IMR-90 (cell line): ENCODE measurements around the gene ZFHX3. TPM values are rescaled to one million over a fixed set of nuclear protein-coding genes. Genes with fewer than 3 reads are reported as not detected.

ENCODE experiments used
- ATAC-seq: fragments of 200-7000 bp; cut with Tn5 transposase; 2 replicates; pipeline ENCODE4 v1.9.1; 2020; ENCODE audit warnings: low read depth, mild to moderate bottlenecking, moderate library complexity
- BruUV-seq: library from RNA; stranded (reverse); fragments of 400-500 nt; replicated peaks from 2 replicates; lab custom pipeline; 2021; lab: Mats Ljungman, UMichigan
- CTCF ChIA-PET: fragments of 300-600 bp; formaldehyde crosslinking; extraction: SDS; loops from one replicate; lab custom pipeline; 2021; ENCODE audit warnings: antibody characterized with exemption; lab: Yijun Ruan, JAX
- POLR2A ChIA-PET: fragments of 300-600 bp; sonication (Branson Sonifier 250); formaldehyde crosslinking; loops from one replicate; lab custom pipeline; 2022; ENCODE audit warnings: antibody characterized with exemption; ENCODE audit not compliant: unreplicated experiment; lab: Charles Lee
- DNase-seq: peaks from one replicate; pipeline ENCODE4 v3.0.0; 2013
- H2AFZ ChIP-seq: replicated peaks from 2 replicates; pipeline ENCODE3; 2013; ENCODE audit warnings: low read length, mild to moderate bottlenecking; ENCODE audit not compliant: poor library complexity
- H2AK5ac ChIP-seq: 2 replicates; pipeline ENCODE4 v1.6.1; 2013; ENCODE audit warnings: low read depth, low read length, inconsistent platforms
- H2AK9ac ChIP-seq: replicated peaks from 2 replicates; pipeline ENCODE3; 2013; ENCODE audit warnings: mild to moderate bottlenecking, low read depth, low read length, moderate library complexity; ENCODE audit not compliant: poor library complexity
- H2BK120ac ChIP-seq: 2 replicates; pipeline ENCODE4 v1.6.1; 2013; ENCODE audit warnings: low read depth, low read length, inconsistent platforms
- H2BK15ac ChIP-seq: 3 replicates; pipeline ENCODE4 v1.6.1; 2013; ENCODE audit warnings: low read depth, low read length, inconsistent platforms
- H2BK20ac ChIP-seq: 2 replicates; pipeline ENCODE4 v1.6.1; 2013; ENCODE audit warnings: low read depth, mild to moderate bottlenecking, inconsistent platforms, low read length, moderate library complexity
- H2BK5ac ChIP-seq: 2 replicates; pipeline ENCODE4 v1.6.1; 2013; ENCODE audit warnings: mild to moderate bottlenecking, low read depth, low read length, inconsistent platforms; ENCODE audit not compliant: poor library complexity, severe bottlenecking
- H3K14ac ChIP-seq: replicated peaks from 2 replicates; pipeline ENCODE4 v1.6.1; 2013; ENCODE audit warnings: low read depth, low read length, inconsistent platforms
- H3K18ac ChIP-seq: 2 replicates; pipeline ENCODE4 v1.6.1; 2013; ENCODE audit warnings: low read depth, low read length, control low read depth
- H3K23ac ChIP-seq: 2 replicates; pipeline ENCODE4 v1.6.1; 2013; ENCODE audit warnings: low read depth, low read length, inconsistent platforms
- H3K27ac ChIP-seq: 2 replicates; pipeline ENCODE4 v1.5.1; 2013; ENCODE audit warnings: mild to moderate bottlenecking, control low read depth, low read length; ENCODE audit not compliant: insufficient read depth
- H3K27me3 ChIP-seq: 2 replicates; pipeline ENCODE4 v1.6.1; 2013; ENCODE audit warnings: low read length; ENCODE audit not compliant: control insufficient read depth, insufficient read depth
- H3K36me3 ChIP-seq: 2 replicates; pipeline ENCODE4 v1.6.1; 2013; ENCODE audit warnings: low read length, mixed read lengths; ENCODE audit not compliant: control insufficient read depth, insufficient read depth
- H3K4ac ChIP-seq: 2 replicates; pipeline ENCODE4 v1.6.1; 2013; ENCODE audit warnings: low read depth, low read length, inconsistent platforms
- H3K4me1 ChIP-seq: 2 replicates; pipeline ENCODE4 v1.6.1; 2013; ENCODE audit warnings: low read length, mixed read lengths; ENCODE audit not compliant: control insufficient read depth, insufficient read depth
- H3K4me2 ChIP-seq: 2 replicates; pipeline ENCODE4 v1.6.1; 2013; ENCODE audit warnings: low read depth, mild to moderate bottlenecking, control low read depth, low read length, moderate library complexity
- H3K4me3 ChIP-seq: 2 replicates; pipeline ENCODE4 v1.5.1; 2013; ENCODE audit warnings: low read depth, mild to moderate bottlenecking, control low read depth, low read length, moderate library complexity; ENCODE audit not compliant: insufficient read depth
- H3K56ac ChIP-seq: 2 replicates; pipeline ENCODE4 v1.6.1; 2013; ENCODE audit warnings: low read length, inconsistent platforms; ENCODE audit not compliant: insufficient read depth; ENCODE audit errors: extremely low read depth
- H3K79me1 ChIP-seq, 2 experiments: 2 replicates each; pipeline ENCODE4 v1.6.1; 2013; ENCODE audit warnings: low read length in 2 of 2, inconsistent platforms in 1 of 2, low read depth in 1 of 2
- H3K9ac ChIP-seq: 2 replicates; pipeline ENCODE4 v1.6.1; 2013; ENCODE audit warnings: low read depth, low read length, control low read depth
- H3K9me1 ChIP-seq: 2 replicates; pipeline ENCODE4 v1.6.1; 2013; ENCODE audit warnings: low read length, inconsistent platforms; ENCODE audit not compliant: insufficient read depth
- H3K9me3 ChIP-seq: 2 replicates; pipeline ENCODE4 v1.6.1; 2013; ENCODE audit warnings: low read length; ENCODE audit not compliant: control insufficient read depth, insufficient read depth
- H4K20me1 ChIP-seq: 2 replicates; pipeline ENCODE4 v1.6.1; 2013; ENCODE audit warnings: low read length, inconsistent platforms; ENCODE audit not compliant: insufficient read depth
- H4K5ac ChIP-seq: 2 replicates; pipeline ENCODE4 v1.6.1; 2013; ENCODE audit warnings: mild to moderate bottlenecking, low read depth, low read length, control low read depth
- H4K8ac ChIP-seq, 2 experiments: 2 replicates each; pipeline ENCODE4 v1.6.1; 2013; ENCODE audit warnings: low read depth in 2 of 2, low read length in 2 of 2, control low read depth in 1 of 2, inconsistent platforms in 1 of 2
- H4K91ac ChIP-seq: 2 replicates; pipeline ENCODE4 v1.6.1; 2013; ENCODE audit warnings: low read depth, low read length, inconsistent platforms; ENCODE audit not compliant: insufficient read depth
- FOS ChIP-seq: fragments of 150-350 bp; IDR thresholded peaks from 2 replicates; pipeline ENCODE4 v1.6.1; 2016; ENCODE audit warnings: low read depth, low read length
- MAFK ChIP-seq: IDR thresholded peaks from 2 replicates; pipeline ENCODE4 v1.6.1; 2012; ENCODE audit warnings: low read depth, low read length, improper control_type of control experiment
- POLR2A ChIP-seq: IDR thresholded peaks from 2 replicates; pipeline ENCODE4 v1.6.1; 2012; ENCODE audit warnings: mild to moderate bottlenecking, low read depth, low read length
- WGBS, 2 experiments: methylation state at CpG; one replicate each; pipeline versions ENCODE4 v1.1.5 to v1.1.7; 2013; ENCODE audit warnings: missing lambda C conversion rate in 2 of 2; ENCODE audit not compliant: insufficient read length in 1 of 2; ENCODE audit errors: extremely low coverage in 2 of 2; 5-methylcytosine and 5-hydroxymethylcytosine counted together
- dilution Hi-C: fragments of 300-500 bp; cut with HindIII; formaldehyde crosslinking; loops from one replicate; pipeline ENCODE4 v1.14.3; 2018; ENCODE audit warnings: low sequenced_read_pairs; ENCODE audit not compliant: unreplicated experiment
- in situ Hi-C: fragments of 300-500 bp; cut with MboI; formaldehyde crosslinking; loops from 3 replicates; pipeline ENCODE4 v1.14.3; 2019; ENCODE audit warnings: low sequenced_read_pairs, inconsistent platforms, mixed read lengths
- intact Hi-C: fragments of 100-400 bp; cut with micrococcal nuclease; formaldehyde crosslinking; loops from 2 replicates; pipeline ENCODE4 v1.10.0; 2022
- polyA plus RNA-seq, 3 experiments: library from polyadenylated mRNA; depleted of rRNA; stranded (reverse); fragments of >200 nt; gene quantifications; 2 replicates each; pipeline ENCODE4 v1.2.3, GENCODE V29; 2012; ENCODE audit warnings: low replicate concordance in 1 of 3
- total RNA-seq: library from RNA; depleted of rRNA; stranded (reverse); fragments of >200 nt; gene quantifications from 2 replicates; pipeline ENCODE4 v1.2.3, GENCODE V29; 2012

The ZFHX3 gene
- total and polyA plus RNA-seq, 2 of the 4 experiments (the other 2 are of a cell fraction): 1.4 to 1.7 TPM

DNA sequence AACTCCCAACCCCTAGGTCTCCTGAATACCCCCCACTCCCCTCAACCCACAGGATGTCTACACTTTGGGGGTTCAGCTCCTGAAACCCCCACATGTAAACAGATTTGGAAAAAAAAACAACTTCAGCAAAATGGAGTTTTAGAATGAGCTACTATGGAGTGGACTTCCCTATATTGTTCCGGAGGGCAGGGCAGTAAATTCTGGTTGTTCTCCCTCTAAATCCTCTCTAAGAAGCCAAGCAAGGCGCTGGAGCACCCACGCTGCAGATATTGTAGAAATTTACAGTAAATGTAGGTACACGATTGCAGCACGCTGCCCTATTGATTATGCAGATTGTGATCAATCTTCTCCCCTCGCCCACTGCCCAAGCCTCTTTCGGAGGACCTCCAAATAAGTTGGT lies 8.5 kb upstream of the ZFHX3 start:
- Histone ChIP-seq H4K8ac (peak overlapping the region; percentile 27 to 80; a peak in 3 of 4 replicates), H3K36me3 (no peaks in the 10 kb centered on the region), H2AK5ac (peak overlapping the region; percentile 31; the same call in 1 of the 2 replicates), H2BK120ac (peak overlapping the region; percentile 82), H2AFZ (peak overlapping the region; percentile 16), H3K9me1 (no peaks in the 10 kb centered on the region), H3K23ac (peak overlapping the region; percentile 89), H2BK5ac (peak overlapping the region; percentile 76), H3K14ac (peak overlapping the region; percentile 69), H4K5ac (peak overlapping the region; percentile 94), H4K91ac (peak overlapping the region; percentile 70), H2BK20ac (peak overlapping the region; percentile 81), H3K9me3 (no peaks in the 10 kb centered on the region), H3K9ac (peak overlapping the region; percentile 97), H3K4me1 (peaks cover 30% of the 10 kb centered on the region), H3K27ac (peak overlapping the region; percentile 92), H3K4me2 (peak overlapping the region; percentile 99), H3K4ac (peak overlapping the region; percentile 84), H2BK15ac (peak overlapping the region; percentile 37; the same call in 2 of the 3 replicates), H2AK9ac (no peak overlapping the region), H3K27me3 (no peaks in the 10 kb centered on the region), H4K20me1 (no peaks in the 10 kb centered on the region), H3K56ac (peak overlapping the region; percentile 61), H3K18ac (peak overlapping the region; percentile 94), H3K4me3 (peak overlapping the region; percentile 82), H3K79me1 (peaks cover 16 to 44% of the 10 kb centered on the region in 2 experiments; a peak in 3 of 4 replicates)
- ATAC-seq (no peak), DNase-seq (no peak)
- no peak for TF ChIP-seq POLR2A
- peak; percentile 25; the same call in 1 of the 2 replicates for TF ChIP-seq MAFK
- TF ChIP-seq FOS: no peak
- BruUV-seq: no TSS peak
- ChIA-PET CTCF (interaction anchor here (0.6 to 1.6 kb wide), 2 partner anchors 221 to 224 kb away, joined by 3 to 4 read pairs; no protein-coding TSS in a partner anchor), POLR2A (interaction anchor here (0.5 to 0.9 kb wide), 4 partner anchors 44 to 1581 kb away, joined by 3 to 7 read pairs (median 4); no protein-coding TSS in a partner anchor)
- WGBS, 2 experiments: no CpG with 5 or more reads among the region's 7 CpGs
- in situ Hi-C loops (loop anchor here (10.0 to 25.0 kb wide), 2 partner anchors 212 to 1231 kb away; partner anchors contain the start of gene PSMD7), intact Hi-C loops (loop anchor here (1.0 to 10.0 kb wide), 6 partner anchors 116 to 932 kb away; no protein-coding TSS in a partner anchor), dilution Hi-C loops (no loop called here)
